ENCODE measurements around the gene FOXN1.

- TF ChIP-seq EZH2 (IDR thresholded peaks at IDR 0.05; ENCODE audit: borderline replicate concordance) (no peak), CTCF (IDR thresholded peaks at IDR 0.05; ENCODE audit: poor library complexity) (no peak), EZH2phosphoT487 (IDR thresholded peaks at IDR 0.05; ENCODE audit: low read depth, severe bottlenecking, unreplicated experiment) (no peak)
Measured at GRCh38 chr17:28571361-28572122, 65.4 kb downstream of the FOXN1 start, which contains the start of gene PIGS.
